Psoas muscle (tissue), 8 donors: ENCODE results near the gene MAP4K4. TPM values are rescaled to one million over a fixed set of nuclear protein-coding genes. Genes with fewer than 3 reads are reported as not detected.

Experiments used
- ATAC-seq, 4 donors: fragments of 200-7000 bp; cut with Tn5 transposase; one replicate each; pipeline ENCODE4 v1.9.1; 2020; ENCODE audit warnings: moderate library complexity in 3 of 4, mild to moderate bottlenecking in 2 of 4
- DNase-seq, 2 donors: peaks; one replicate each; pipeline ENCODE4 v3.0.0-alpha.2; 2020
- H3K27ac ChIP-seq: fragments of 200-600 bp; one replicate; pipeline ENCODE4 v1.8.0; 2022
- H3K27me3 ChIP-seq, 3 donors: fragments of 200-600 bp in 1 of 3; one replicate each; pipeline versions ENCODE4 v1.6.1 to v1.8.0; 2013 to 2022; ENCODE audit warnings: low read length in 2 of 3, mild to moderate bottlenecking in 2 of 3, moderate library complexity in 1 of 3; ENCODE audit not compliant: insufficient read depth in 3 of 3
- H3K36me3 ChIP-seq, 2 donors: fragments of 200-600 bp in 1 of 2; one replicate each; pipeline versions ENCODE4 v1.6.1 to v1.8.0; 2013 to 2022; ENCODE audit warnings: low read depth in 1 of 2, mild to moderate bottlenecking in 1 of 2, moderate library complexity in 1 of 2; ENCODE audit not compliant: insufficient read depth in 1 of 2
- H3K4me1 ChIP-seq: fragments of 200-600 bp; one replicate; pipeline ENCODE4 v1.8.0; 2022
- H3K4me3 ChIP-seq: fragments of 200-600 bp; one replicate; pipeline ENCODE4 v1.8.0; 2022; ENCODE audit warnings: mild to moderate bottlenecking
- H3K9me3 ChIP-seq: fragments of 200-600 bp; one replicate; pipeline ENCODE4 v1.8.0; 2022
- CTCF ChIP-seq: fragments of 200-600 bp; IDR thresholded peaks from one replicate; pipeline ENCODE4 v1.8.0; 2022; ENCODE audit warnings: antibody characterized with exemption
- WGBS, 3 donors: extraction: QIAGEN DNeasy Blood & Tissue Kit; methylation state at CpG; one replicate each; pipeline versions ENCODE4 v1.1.6 to v1.1.7; 2013; 5-methylcytosine and 5-hydroxymethylcytosine counted together
- intact Hi-C, 2 donors: fragments of 100-400 bp; cut with DNase I; formaldehyde crosslinking; loops; one replicate each; pipeline versions ENCODE4 v1.11.0 to v1.14.2; 2022
- polyA plus RNA-seq, 3 donors: library from polyadenylated mRNA; stranded (reverse); fragments of 200-250 nt; gene quantifications; one replicate each; pipeline ENCODE4 v1.2.3, GENCODE V29; 2013
- total RNA-seq, 4 donors: library from RNA; stranded (reverse); fragmentation: NEBNext Ultra II Directional in 2 of 4; extraction: Animal tissue kit (Norgen Biotek cat#: 25700) in 2 of 4; gene quantifications; one replicate each; pipeline versions ENCODE4 v1.2.1 to v1.2.4, GENCODE V29; 2021 to 2023
- donor health status: healthy with polysubstance abuse.
- donor health status: DM: no; HTN: no; CAD: no; lungs with moderate emphysema.
- donor health status: Bipolar disorder and iron deficiency.
- donor health status: healthy.
- donor health status: DM: yes; HTN: yes; CAD: no.
- donor health status: DM: no; HTN: no; CAD: no.
- donor health status: DM: no; HTN: no; CAD: no.
- donor health status: DM: yes; HTN: yes; CAD: no.

MAP4K4 gene
- total and polyA plus RNA-seq, 7 donors, result 20.1 to 99.9 (median 80.4) TPM

- no peak for ATAC-seq
- H3K4me1 ChIP-seq, result peaks cover 15% of the 10 kb centered on the region
Observed at GRCh38 chr2:101725515-101726192, 28.1 kb downstream of the MAP4K4 start.

GRCh38 chr2:101728865-101729264, 31.4 kb downstream of the MAP4K4 start:
- intact Hi-C loops, result no loop called here
- H3K9me3 ChIP-seq, result no peaks in the 10 kb centered on the region
- 56 to 58% (median 56%) methylated on average over 1 of the region's 1 CpG for WGBS, 3 donors
- DNase-seq, result no peak
- no peak overlapping the region for H3K4me3 ChIP-seq
- no peak overlapping the region for H3K27ac ChIP-seq
- TF ChIP-seq CTCF, result no peak
- no peak for ATAC-seq
- peaks cover 42% of the 10 kb centered on the region for H3K4me1 ChIP-seq
- H3K36me3 ChIP-seq, result no peaks in the 10 kb centered on the region
- H3K27me3 ChIP-seq, result no peaks in the 10 kb centered on the region

More at GRCh38 chr2:101725515-101726192, 28.1 kb downstream of the MAP4K4 start:
- no peak for TF ChIP-seq CTCF
- Histone ChIP-seq H3K4me3 (no peak overlapping the region), H3K27me3 (no peaks in the 10 kb centered on the region), H3K36me3 (no peaks in the 10 kb centered on the region), H3K27ac (no peak overlapping the region), H3K9me3 (no peaks in the 10 kb centered on the region)
- WGBS, 3 donors, result 71 to 81% (median 75%) methylated on average over 5 of the region's 5 CpGs
- intact Hi-C loops, result no loop called here
- no peak for DNase-seq

GRCh38 chr2:101729521-101730190, 32.1 kb downstream of the MAP4K4 start:
- H3K9me3 ChIP-seq, result no peaks in the 10 kb centered on the region
- H3K36me3 ChIP-seq, result no peaks in the 10 kb centered on the region
- peaks cover 46% of the 10 kb centered on the region for H3K4me1 ChIP-seq
- WGBS, 3 donors, result 86 to 89% (median 87%) methylated on average over 10 of the region's 10 CpGs
- no peak for DNase-seq
- H3K27ac ChIP-seq, result no peak overlapping the region
- no peak overlapping the region for H3K4me3 ChIP-seq
- no peaks in the 10 kb centered on the region for H3K27me3 ChIP-seq
- TF ChIP-seq CTCF, result no peak
- intact Hi-C loops, result no loop called here
- no peak for ATAC-seq

GRCh38 chr2:101731221-101732054, 33.9 kb downstream of the MAP4K4 start:
- Histone ChIP-seq H3K4me1 (peaks cover 58% of the 10 kb centered on the region), H3K4me3 (no peak overlapping the region), H3K27ac (no peak overlapping the region), H3K9me3 (no peaks in the 10 kb centered on the region), H3K27me3 (no peaks in the 10 kb centered on the region), H3K36me3 (no peaks in the 10 kb centered on the region)
- WGBS, 3 donors, result 71 to 84% (median 74%) methylated on average over 9 of the region's 9 CpGs
- intact Hi-C loops, result no loop called here
- no peak for DNase-seq
- no peak for TF ChIP-seq CTCF
- no peak for ATAC-seq
